Measurements from ENCODE around the gene CADM2.
"Not testable (repeated sequence)": the region's sequence is repeated elsewhere in the genome, so short reads cannot be mapped to it uniquely, and the experiment has no call there.

Gene CADM2

GRCh38 chr3:84958495-84959469 lies at the start of gene CADM2:
CADM2 (plus strand) TSS chr3:84958989.
- no peak for FAIRE-seq

DNA sequence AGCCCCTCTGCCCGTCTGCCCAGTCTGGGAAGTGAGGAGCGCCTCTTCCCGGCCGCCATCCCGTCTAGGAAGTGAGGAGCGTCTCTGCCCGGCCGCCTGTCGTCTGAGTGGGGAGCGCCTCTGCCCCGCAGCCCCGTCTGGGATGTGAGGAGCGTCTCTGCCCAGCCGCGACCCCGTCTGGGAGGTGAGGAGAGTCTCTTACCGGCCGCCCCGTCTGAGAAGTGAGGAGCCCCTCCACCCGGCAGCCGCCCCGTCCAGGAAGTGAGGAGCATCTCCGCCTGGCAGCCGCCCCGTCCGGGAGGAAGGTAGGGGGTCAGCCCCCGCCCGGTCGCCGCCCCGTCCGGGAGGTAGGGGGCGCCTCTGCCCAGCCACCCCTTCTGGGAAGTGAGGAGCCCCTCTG lies 40.2 kb upstream of the CADM2 start:
- FAIRE-seq: not testable (repeated sequence)

- no peak for FAIRE-seq
Observed at GRCh38 chr3:84922682-84923081, 36.1 kb upstream of the CADM2 start.

DNA sequence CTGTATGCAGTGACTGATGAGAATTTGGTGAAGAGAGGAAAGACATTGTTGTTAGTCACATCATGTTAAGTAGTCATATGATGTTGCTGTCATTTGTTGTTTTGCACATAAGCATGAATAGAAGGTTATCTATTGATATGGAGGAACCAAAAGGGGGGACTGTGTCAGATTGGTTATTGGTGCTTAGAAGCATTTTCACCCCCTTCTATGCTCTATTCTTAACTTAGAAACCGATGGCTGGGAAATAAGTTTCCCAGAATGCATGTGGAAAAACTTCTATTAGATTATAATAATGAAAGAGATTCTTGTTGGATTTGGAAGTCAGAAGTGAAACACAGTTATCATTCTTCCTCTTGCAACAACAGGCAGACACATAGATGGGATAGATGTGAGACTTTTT lies 33.2 kb upstream of the CADM2 start:
- no peak for FAIRE-seq

DNA sequence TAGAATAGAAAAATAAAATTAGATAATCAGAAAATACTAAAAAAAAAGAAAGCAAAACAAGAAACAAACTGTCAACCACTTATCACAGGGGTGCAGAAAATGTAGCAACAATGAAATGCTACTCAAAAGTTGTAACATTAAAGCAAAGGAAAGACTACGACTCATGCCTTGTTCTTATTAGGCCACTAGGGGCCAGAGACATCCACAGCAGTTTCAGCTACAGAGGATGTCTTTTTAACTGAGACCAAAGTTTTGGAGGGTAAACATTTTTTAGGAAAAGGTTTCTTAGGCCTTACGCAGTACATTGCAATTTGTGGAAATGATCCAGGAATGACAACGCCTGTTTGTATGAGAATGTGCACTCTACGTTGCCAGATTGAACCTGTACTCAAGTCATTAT lies 15.4 kb upstream of the CADM2 start:
- FAIRE-seq: no peak

- no peak for FAIRE-seq
Observed at GRCh38 chr3:84946240-84946639, 12.5 kb upstream of the CADM2 start.

- FAIRE-seq: no peak
Observed at GRCh38 chr3:84959470-84960271, 882 bp downstream of the CADM2 start.

DNA sequence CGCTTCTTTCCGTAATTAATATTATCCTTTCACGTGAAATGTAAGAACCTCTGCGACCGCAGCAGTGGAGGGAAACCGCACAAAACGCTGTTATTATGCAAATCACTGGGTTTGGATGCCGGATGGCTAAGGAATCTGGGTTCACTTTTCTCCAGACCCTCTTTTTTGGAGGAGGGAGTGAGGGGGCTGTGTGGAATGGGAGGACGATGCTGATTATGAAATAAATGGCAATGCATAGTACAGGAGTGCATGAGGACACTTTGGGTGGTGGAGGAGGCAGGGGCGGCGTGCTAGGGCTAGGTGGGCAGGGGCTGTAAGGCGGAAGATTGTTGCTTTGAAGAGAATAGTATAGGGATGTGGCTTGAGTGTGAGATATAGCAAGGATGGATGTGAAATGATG lies 1.8 kb downstream of the CADM2 start:
- no peak for FAIRE-seq

DNA sequence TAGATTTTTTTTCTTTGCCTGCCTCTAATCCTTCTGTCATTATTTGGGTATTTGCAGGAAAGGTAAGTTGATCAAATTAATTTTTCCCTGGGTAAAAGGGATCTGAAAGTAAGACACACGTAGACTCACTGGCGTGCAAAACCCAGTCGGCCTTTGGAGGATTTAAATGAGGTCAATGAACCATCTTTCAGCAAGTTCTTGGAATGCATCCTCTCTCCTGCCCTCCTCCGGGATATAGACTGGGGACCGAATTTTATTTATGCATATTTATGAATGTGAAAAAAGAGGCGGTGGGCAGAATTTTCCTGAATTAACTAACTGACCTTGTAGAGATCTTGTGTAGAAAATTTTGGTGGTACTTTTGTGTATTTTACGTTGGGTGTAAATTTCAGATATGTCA lies 2.2 kb downstream of the CADM2 start:
- no peak for FAIRE-seq

DNA sequence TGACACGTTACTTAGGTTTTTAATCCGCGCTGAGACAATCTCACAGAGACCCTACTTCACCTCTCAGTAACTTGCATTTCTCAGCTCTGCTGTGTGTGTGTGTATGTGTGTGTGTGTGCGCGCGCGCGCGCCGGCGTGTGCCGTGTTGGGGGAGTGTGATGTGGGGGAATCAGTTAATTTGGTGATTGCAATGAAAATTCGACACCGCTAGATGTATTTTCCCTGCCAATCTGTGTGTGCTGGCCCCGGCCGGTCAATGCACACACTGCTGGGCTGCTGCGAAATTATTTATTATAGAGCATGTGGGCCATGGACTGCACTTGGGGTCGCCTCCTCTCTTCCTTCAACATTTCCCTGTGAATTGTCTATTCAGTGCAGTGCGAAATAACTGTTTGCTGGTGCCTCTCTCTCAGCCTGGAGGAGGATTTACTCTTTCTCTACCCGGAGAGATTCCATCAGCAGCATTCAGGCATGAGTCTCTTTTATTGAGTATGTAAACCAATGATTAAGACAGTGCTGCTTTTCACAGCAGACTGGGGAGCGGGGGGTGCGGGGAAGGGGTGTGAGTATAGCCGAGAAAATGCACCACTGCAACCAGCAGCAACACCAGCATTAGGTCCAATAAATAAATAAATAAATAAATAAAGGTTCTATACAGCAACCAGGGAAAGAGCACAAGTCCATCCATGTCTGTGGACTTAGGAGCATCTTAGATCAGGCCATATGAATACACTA lies 2.9 kb downstream of the CADM2 start:
- FAIRE-seq: no peak

DNA sequence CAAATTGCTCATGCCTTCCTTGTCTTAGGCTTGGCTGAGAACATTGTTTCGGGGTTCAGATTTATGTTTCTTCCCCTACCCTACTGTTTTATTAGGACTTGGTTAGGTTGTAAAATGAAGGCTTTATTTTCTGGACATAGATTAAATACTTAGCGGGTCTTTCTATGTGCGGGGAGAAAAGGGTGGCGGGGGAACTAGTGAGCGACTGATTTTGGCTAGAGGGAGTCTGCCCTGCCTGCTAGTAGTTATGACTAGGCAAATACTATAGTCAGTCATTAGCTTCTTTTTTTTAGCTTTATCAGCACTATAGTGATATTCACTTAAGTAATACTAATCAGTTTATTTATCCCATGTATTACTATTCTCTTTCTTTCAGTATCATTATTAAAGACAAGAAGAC lies 3.6 kb downstream of the CADM2 start:
- FAIRE-seq: no peak

DNA sequence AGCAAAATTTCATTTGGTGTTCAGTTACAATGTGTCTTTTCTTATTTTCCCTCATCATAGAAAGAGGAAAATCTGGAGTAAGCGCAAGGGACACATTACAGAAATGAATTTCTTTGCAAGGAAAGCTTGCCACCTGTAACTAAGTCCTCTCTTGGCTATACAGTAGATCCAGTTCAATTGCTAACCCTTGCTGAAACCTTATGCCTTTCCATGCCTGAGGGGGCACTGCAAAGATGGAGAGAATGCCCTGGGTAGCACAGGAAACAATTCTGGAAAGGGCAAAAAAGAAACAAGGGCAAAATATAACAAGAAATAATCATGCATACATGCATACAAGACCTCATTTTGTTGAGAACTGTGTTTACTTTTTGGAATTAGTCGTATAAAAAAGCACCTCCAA lies 4.3 kb downstream of the CADM2 start:
- FAIRE-seq: no peak

DNA sequence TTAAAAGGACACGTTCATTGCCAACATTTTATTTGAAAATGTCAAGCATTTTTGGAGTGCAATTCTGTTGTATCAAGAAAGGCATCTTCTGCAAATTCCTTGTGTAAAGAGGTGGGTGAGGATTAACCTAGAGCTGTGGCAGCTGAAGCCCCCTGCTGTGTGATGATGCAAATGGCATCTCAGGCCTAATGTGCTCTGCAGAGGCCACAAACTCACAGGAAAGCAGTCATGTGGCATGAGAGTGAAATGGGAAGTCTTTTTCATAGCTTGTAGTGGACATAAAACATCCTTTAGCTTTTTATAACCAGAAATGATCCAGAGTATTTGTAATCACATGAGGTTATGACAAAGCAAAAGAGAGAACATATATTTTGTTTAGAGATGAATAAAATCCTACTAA lies 6.4 kb downstream of the CADM2 start:
- no peak for FAIRE-seq

DNA sequence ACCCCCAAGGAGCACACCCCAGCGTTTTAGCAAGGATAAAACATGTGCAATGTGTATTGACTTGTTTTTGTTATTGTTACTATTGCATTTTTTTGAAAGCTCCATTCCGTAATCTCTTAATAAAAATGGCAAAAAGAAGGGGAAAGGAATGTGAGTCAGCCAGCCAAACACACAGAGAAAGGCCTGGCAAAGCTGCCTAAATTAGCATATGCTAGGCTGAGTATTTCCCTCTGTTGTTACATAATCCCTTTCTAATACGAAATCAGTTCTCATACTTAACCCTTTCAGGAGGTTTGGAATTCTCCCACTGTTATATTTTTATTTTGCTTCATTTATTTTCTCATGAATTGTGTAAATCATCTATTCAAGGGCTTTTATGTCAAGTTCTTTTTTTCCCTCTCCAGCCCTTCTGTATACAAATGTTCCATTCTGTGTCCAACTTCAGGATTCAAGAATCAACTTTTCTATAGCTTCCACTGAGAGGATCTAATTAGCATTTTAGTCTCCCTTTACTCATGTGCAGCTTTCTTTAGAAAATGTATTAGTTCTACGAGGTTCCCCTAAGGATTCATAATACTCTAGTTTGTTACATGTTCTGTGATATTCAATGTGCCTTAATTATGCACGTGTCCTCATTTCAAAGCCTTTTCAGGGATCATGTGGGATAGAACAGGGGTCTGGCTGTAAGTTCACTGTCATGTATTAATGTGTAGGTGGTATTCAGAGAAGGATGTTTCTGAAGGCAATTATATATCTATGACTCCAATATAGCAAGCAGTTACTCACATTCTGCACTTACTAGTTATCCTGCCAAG lies 9.2 kb downstream of the CADM2 start:
- FAIRE-seq: no peak

- FAIRE-seq: no peak
Observed at GRCh38 chr3:84968701-84969235, 10.0 kb downstream of the CADM2 start.

- no peak for FAIRE-seq
Observed at GRCh38 chr3:84974347-84974746, 15.6 kb downstream of the CADM2 start.

DNA sequence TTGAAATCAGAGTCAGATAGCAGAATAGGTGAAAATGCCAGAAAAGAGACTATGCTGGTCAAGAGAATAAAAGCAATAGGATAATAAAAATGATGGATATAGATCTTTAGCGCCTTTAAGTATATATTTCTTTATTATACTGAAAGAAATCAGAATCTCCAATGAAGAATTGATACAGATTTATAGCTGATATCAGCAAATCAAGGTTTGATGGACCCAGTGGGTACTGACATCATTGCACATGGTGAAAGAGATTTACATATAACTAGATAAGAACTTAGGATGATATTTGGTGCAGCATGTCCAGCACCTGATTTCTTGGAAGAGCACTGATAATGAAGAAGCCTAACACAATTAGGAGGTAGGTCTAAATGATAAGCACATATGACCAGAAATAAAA lies 18.2 kb downstream of the CADM2 start:
- FAIRE-seq: no peak

- FAIRE-seq: no peak
Observed at GRCh38 chr3:84978843-84979242, 20.1 kb downstream of the CADM2 start.

DNA sequence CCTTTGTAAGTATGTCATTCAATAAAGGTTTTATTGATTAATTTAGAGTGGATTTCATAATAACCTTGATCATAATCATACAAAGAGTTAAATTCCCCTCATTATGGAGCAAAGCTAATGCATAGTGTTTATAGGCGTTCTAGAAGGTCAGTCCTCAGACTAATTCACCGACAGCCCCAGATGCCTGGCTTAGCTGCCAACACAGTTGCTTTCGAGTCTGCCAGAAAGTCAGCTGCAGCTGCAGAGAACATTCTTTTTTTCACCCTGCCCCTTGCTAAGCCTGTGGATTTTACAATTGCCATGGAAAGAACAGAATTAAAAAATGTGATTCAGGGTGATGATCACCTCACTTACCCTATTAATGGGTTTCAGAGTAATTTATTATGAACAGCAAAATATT lies 21.2 kb downstream of the CADM2 start:
- no peak for FAIRE-seq

DNA sequence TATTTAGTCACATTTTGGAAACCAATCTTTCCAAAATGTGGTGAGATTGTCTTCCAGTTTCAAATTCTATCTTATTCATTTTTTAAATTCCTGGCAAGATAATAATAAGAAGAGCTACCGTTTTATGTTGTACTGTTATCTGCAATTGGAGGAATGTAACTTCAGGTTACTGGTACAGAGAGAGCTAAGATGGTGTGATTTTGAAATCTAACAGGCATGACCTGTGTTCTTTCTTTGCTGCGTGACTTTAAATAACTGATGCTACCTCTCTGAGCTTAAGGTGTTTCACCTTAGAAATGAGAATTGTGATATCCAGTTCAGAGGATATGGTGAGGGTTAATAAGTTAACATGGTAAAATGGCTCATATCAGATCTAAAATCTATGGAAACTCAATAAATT lies 21.7 kb downstream of the CADM2 start:
- FAIRE-seq: no peak

DNA sequence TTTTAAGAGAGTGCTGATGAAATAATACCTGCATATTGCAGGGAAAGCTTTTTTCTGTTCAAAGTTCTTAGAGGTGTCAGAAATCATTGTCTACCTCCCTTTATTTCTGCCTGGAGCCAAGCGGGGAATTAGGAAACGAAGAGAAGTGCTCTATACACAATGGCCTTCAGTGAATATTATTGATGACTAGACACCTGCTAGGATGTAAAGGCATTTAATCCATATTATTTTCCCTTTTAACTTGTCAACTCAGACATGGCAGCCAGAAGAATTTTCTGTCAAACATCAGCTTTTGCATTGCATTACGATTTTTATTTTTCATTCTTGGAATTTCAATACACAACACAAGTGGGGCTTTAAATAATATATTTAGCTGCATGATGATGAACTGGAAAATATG lies 24.7 kb downstream of the CADM2 start:
- FAIRE-seq: no peak

DNA sequence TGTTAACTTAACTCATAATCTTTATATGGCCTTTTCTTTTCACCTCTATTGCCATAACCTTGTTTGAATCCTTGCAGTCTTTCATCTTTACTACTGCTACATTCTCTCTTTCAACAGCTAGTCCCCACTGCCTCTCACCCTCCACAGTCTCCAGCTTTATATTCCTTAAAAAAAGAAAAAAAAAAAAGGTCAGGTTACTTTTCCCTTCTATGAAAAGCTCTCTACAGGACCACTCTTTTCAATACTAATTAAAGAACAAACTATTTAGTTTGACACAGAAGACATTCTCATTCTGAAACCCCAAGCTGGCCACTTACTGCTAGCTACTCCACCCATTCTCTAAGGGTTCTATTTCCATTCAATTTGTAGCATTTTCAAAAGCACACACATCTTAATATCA lies 25.6 kb downstream of the CADM2 start:
- FAIRE-seq: no peak

All from G401.6 (cell line).